GM12873 (cell line): Measurements from ENCODE around the gene CES5A.

ENCODE experiments used
- CTCF ChIP-seq: IDR thresholded peaks from 2 replicates; pipeline ENCODE4 v1.5.1; 2012; ENCODE audit warnings: low read depth, mild to moderate bottlenecking, moderate library complexity, low read length, control low read depth; ENCODE audit not compliant: insufficient read depth; ENCODE audit errors: missing control alignments

Gene CES5A

GRCh38 chr16:55812951-55813350, 62.2 kb downstream of the CES5A start:
- TF ChIP-seq CTCF: no peak

GRCh38 chr16:55811811-55812210, 63.4 kb downstream of the CES5A start:
- TF ChIP-seq CTCF: no peak

GRCh38 chr16:55810451-55810961, 64.7 kb downstream of the CES5A start:
- TF ChIP-seq CTCF: no peak

GRCh38 chr16:55809851-55810250, 65.3 kb downstream of the CES5A start:
- no peak for TF ChIP-seq CTCF

GRCh38 chr16:55809386-55809785, 65.8 kb downstream of the CES5A start:
- TF ChIP-seq CTCF: no peak
